Activated CD4-positive, alpha-beta T cell treated with anti-CD3 and anti-CD28 coated beads for 36 hours (primary cell): ENCODE measurements around the gene KIFAP3. TPM values are rescaled to one million over a fixed set of nuclear protein-coding genes. Genes with fewer than 3 reads are reported as not detected.
"Not testable (repeated sequence)": the region's sequence is repeated elsewhere in the genome, so short reads cannot be mapped to it uniquely, and the experiment has no call there.

Source experiments
- ATAC-seq: fragments of 200-7000 bp; cut with Tn5 transposase; one replicate; pipeline ENCODE4 v1.10.0; 2021; ENCODE audit warnings: mild to moderate bottlenecking, moderate library complexity
- CTCF ChIA-PET: fragments of 350-600 bp; sonication (Branson Sonifier 250); formaldehyde crosslinking; loops from one replicate; lab custom pipeline; 2021; ENCODE audit warnings: antibody characterized with exemption; lab: Charles Lee
- POLR2A ChIA-PET: fragments of 350-600 bp; sonication (Branson Sonifier 250); formaldehyde crosslinking; loops from one replicate; lab custom pipeline; 2021; ENCODE audit warnings: antibody characterized with exemption, inconsistent platforms; lab: Charles Lee
- DNase-seq: peaks from one replicate; pipeline ENCODE4 v3.0.0-alpha.2; 2020
- H3K27ac Mint-ChIP-seq: one replicate; pipeline ENCODE4 v1.8.0; 2021; ENCODE audit warnings: mixed read lengths
- H3K27me3 Mint-ChIP-seq: one replicate; pipeline ENCODE4 v1.8.0; 2021; ENCODE audit warnings: mixed read lengths
- H3K36me3 Mint-ChIP-seq: one replicate; pipeline ENCODE4 v1.8.0; 2021; ENCODE audit warnings: low read depth, mixed read lengths
- H3K4me1 Mint-ChIP-seq: one replicate; pipeline ENCODE4 v1.8.0; 2021; ENCODE audit warnings: mixed read lengths
- H3K4me3 Mint-ChIP-seq: one replicate; pipeline ENCODE4 v1.8.0; 2021; ENCODE audit warnings: mild to moderate bottlenecking, moderate library complexity, mixed read lengths
- H3K9me3 Mint-ChIP-seq: one replicate; pipeline ENCODE4 v1.8.0; 2021; ENCODE audit warnings: low read depth, mixed read lengths
- intact Hi-C, 2 experiments: fragments of 100-400 bp; cut with DNase I in 1 of 2; cut with micrococcal nuclease in 1 of 2; formaldehyde crosslinking; loops; one replicate each; pipeline versions ENCODE4 v1.14.2 to v1.15.1; 2022 to 2024; cut with DNase I, micrococcal nuclease
- total RNA-seq, 2 experiments: library from RNA; stranded (reverse); gene quantifications; one replicate each; pipeline ENCODE4 v1.2.3, GENCODE V29; 2021

Gene KIFAP3
- total RNA-seq, 2 experiments from 2014 or later = 10.9 to 11.5 TPM

DNA sequence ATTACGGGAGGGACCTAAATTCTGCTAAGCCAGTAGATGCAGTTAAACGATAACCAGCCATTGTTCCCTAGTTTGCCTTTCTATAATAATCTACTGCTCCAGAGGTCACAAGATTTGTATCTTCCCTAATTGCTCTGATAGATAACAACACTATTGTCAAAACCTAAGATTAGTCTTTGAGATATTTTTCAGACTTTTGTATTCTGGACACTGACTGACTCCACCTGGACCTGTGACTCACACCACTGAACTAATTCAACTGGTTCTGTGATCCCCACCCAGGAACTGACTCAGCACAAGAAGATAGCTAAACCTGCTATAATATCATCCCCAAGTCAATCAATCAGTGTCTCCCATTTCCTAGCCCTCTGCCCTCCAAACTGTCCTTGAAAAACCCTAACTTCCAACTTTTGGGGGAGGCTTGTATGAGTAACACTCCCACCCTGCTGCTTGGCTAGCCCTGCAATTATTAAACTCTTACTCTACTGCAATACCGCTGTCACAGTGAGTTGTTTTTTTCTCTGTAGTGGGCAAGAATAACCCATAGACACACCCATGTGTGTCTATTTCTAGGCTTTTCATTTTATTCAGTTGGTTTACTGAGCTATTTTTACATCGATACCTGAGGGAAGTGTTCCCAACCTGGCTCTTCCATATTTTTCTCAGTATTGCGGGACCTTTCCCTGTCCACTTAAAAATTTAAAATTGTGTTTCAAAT lies 11.2 kb downstream of the KIFAP3 start:
- H3K27me3 Mint-ChIP-seq = no peaks in the 10 kb centered on the region
- ChIA-PET POLR2A (no interaction called here), CTCF (no interaction called here)
- H3K4me3 Mint-ChIP-seq = no peak overlapping the region
- H3K4me1 Mint-ChIP-seq = peaks cover 22% of the 10 kb centered on the region
- peaks cover 6% of the 10 kb centered on the region for H3K9me3 Mint-ChIP-seq
- no peak for DNase-seq
- no peak overlapping the region for H3K27ac Mint-ChIP-seq
- intact Hi-C loops = loop anchor here in 1 of 2 experiments (10.0 kb wide), 1 partner anchor 478 kb away; the partner anchor contains the start of gene F5
- H3K36me3 Mint-ChIP-seq = no peaks in the 10 kb centered on the region
- ATAC-seq = no peak

DNA sequence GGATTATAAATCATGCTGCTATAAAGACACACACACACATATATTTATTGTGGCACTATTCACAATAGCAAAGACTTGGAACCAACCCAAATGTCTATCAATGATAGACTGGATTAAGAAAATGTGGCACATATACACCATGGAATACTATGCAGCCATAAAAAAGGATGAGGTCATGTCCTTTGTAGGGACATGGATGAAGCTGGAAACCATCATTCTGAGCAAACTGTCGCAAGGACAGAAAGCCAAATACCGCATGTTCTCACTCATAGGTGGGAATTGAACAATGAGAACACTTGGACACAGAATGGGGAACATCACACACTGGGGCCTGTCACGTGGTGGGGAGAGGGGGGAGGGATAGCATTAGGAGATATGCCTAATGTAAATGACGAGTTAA lies 12.8 kb downstream of the KIFAP3 start:
- H3K27me3 Mint-ChIP-seq, H3K4me3 Mint-ChIP-seq, H3K36me3 Mint-ChIP-seq, H3K9me3 Mint-ChIP-seq, H3K27ac Mint-ChIP-seq, ATAC-seq, DNase-seq, H3K4me1 Mint-ChIP-seq, POLR2A ChIA-PET: not testable (repeated sequence)
- intact Hi-C loops = loop anchor here in 1 of 2 experiments (10.0 kb wide), 1 partner anchor 477 kb away; the partner anchor contains the start of gene F5
- CTCF ChIA-PET = interaction anchor here (1.0 kb wide), 1 partner anchor 12 kb away, joined by 3 read pairs; no protein-coding TSS in a partner anchor

DNA sequence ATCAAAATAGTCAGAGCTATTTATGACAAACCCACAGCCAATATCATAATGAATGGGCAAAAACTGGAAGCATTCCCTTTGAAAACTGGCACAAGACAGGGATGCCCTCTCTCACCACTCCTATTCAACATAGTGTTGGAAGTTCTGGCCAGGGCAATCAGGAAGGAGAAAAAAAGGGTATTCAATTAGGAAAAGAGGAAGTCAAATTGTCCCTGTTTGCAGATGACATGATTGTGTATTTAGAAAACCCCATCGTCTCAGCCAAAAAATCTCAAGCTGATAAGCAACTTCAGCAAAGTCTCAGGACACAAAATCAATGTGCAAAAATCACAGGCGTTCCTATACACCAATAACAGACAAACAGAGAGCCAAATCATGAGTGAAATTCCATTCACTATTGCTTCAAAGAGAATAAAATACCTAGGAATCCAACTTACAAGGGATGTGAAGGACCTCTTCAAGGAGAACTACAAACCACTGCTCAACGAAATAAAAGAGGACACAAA lies 14.4 kb downstream of the KIFAP3 start:
- H3K27me3 Mint-ChIP-seq, H3K27ac Mint-ChIP-seq, H3K36me3 Mint-ChIP-seq, H3K4me1 Mint-ChIP-seq, ATAC-seq, H3K4me3 Mint-ChIP-seq, POLR2A ChIA-PET, DNase-seq, H3K9me3 Mint-ChIP-seq: not testable (repeated sequence)
- intact Hi-C loops = loop anchor here in 1 of 2 experiments (10.0 kb wide), 1 partner anchor 475 kb away; the partner anchor contains the start of gene F5
- CTCF ChIA-PET = interaction anchor here (1.5 kb wide), 1 partner anchor 10 kb away, joined by 3 read pairs; no protein-coding TSS in a partner anchor

- DNase-seq (no peak), ATAC-seq (no peak)
- intact Hi-C loops = no loop called here
- ChIA-PET POLR2A (no interaction called here), CTCF (interaction anchor here (0.6 to 0.8 kb wide), 3 partner anchors 27 to 617 kb away, joined by 3 to 4 read pairs (median 3); no protein-coding TSS in a partner anchor)
- H3K27me3 Mint-ChIP-seq = no peaks in the 10 kb centered on the region
- peaks cover 45% of the 10 kb centered on the region for H3K36me3 Mint-ChIP-seq
- no peak overlapping the region for H3K27ac Mint-ChIP-seq
- peaks cover 3% of the 10 kb centered on the region for H3K4me1 Mint-ChIP-seq
- no peaks in the 10 kb centered on the region for H3K9me3 Mint-ChIP-seq
- no peak overlapping the region for H3K4me3 Mint-ChIP-seq
Observed at GRCh38 chr1:170049176-170049800, 25.2 kb downstream of the KIFAP3 start.

DNA sequence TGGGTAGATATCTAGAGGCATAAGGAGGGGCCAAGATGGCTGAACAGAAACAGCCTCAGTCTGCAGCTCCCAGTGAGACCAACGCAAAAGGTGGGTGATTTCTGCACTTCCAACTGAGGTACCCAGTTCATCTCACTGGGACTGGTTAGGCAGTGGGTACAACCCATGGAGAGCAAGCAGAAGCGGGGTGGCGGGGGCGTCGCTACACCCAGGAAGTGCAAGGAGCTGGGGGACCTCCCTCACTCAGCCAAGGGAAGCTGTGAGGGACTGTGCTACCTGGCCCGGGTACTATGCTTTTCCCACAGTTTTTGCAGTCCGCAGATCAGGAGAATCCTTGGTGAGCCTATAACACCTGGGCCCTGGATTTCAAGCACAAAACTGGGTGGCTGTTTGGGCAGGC lies 26.0 kb downstream of the KIFAP3 start:
- POLR2A ChIA-PET = no interaction called here
- no peaks in the 10 kb centered on the region for H3K27me3 Mint-ChIP-seq
- no peak overlapping the region for H3K27ac Mint-ChIP-seq
- H3K4me1 Mint-ChIP-seq = peaks cover 3% of the 10 kb centered on the region
- H3K36me3 Mint-ChIP-seq = peaks cover 39% of the 10 kb centered on the region
- intact Hi-C loops = no loop called here
- ATAC-seq = no peak
- CTCF ChIA-PET = interaction anchor here (0.6 to 0.8 kb wide), 2 partner anchors 28 to 164 kb away, joined by 3 to 4 read pairs; no protein-coding TSS in a partner anchor
- no peaks in the 10 kb centered on the region for H3K9me3 Mint-ChIP-seq
- no peak overlapping the region for H3K4me3 Mint-ChIP-seq
- DNase-seq = no peak

- DNase-seq (no peak), ATAC-seq (no peak)
- no peaks in the 10 kb centered on the region for H3K9me3 Mint-ChIP-seq
- no peak overlapping the region for H3K27ac Mint-ChIP-seq
- ChIA-PET POLR2A (no interaction called here), CTCF (interaction anchor here (0.7 kb wide), 1 partner anchor 16 kb away, joined by 3 read pairs; no protein-coding TSS in a partner anchor)
- no peak overlapping the region for H3K4me3 Mint-ChIP-seq
- H3K4me1 Mint-ChIP-seq = no peaks in the 10 kb centered on the region
- no peaks in the 10 kb centered on the region for H3K27me3 Mint-ChIP-seq
- peaks cover 7% of the 10 kb centered on the region for H3K36me3 Mint-ChIP-seq
- intact Hi-C loops = no loop called here
Observed at GRCh38 chr1:170044187-170044586, 30.3 kb downstream of the KIFAP3 start.

DNA sequence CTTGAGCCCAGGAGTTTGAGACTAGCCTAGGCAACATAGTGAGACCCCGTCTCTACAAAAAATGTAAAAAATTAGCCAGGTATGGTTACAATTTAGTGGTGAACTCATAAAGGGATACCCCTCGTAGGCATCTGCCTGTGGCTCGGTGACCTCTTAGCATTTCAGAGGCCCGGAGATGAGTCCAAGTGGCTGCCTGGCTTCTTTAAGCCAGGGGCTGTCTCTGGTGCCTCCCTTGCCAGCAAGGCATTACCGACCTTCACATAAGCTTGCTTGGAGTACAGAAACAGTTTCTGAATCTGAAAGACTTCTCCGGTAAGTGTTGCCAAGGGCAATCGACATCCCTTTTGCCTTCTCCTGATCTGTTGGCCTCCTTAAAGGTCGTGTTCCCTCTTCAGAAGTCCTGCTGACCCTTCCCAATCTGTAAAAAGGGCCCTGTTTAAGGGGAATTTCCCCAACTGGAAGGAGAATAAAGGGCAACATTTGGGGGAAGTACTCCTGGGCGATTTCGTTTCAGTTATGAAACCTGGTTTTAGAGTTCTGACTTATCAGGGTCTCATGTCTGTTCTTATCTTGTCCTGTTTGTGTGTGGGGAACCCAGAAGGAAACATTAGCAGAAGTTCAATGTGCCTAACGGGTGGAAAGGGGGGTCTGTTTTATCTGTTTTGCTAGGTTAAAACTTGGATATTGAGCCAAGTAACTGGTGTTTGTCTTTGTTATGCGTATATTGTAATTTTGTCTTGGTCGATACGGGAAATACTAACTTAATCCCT lies 32.9 kb downstream of the KIFAP3 start:
- POLR2A ChIA-PET = no interaction called here
- DNase-seq = no peak
- Mint-ChIP-seq H3K4me1 (no peaks in the 10 kb centered on the region), H3K27me3 (no peaks in the 10 kb centered on the region), H3K36me3 (peaks cover 12% of the 10 kb centered on the region), H3K27ac (no peak overlapping the region), H3K9me3 (no peaks in the 10 kb centered on the region), H3K4me3 (no peak overlapping the region)
- CTCF ChIA-PET = interaction anchor here (1.1 kb wide), 1 partner anchor 13 kb away, joined by 3 read pairs; no protein-coding TSS in a partner anchor
- intact Hi-C loops = no loop called here
- no peak for ATAC-seq

GRCh38 chr1:170032531-170033280 lies 41.8 kb downstream of the KIFAP3 start:
- no peak for ATAC-seq
- Mint-ChIP-seq H3K36me3 (peaks cover 13% of the 10 kb centered on the region), H3K27me3 (no peaks in the 10 kb centered on the region), H3K4me1 (no peaks in the 10 kb centered on the region), H3K9me3 (peaks cover 6% of the 10 kb centered on the region), H3K27ac (no peak overlapping the region), H3K4me3 (no peak overlapping the region)
- ChIA-PET CTCF (interaction anchor here (0.9 kb wide), 1 partner anchor 76 kb away, joined by 3 read pairs; no protein-coding TSS in a partner anchor), POLR2A (no interaction called here)
- DNase-seq = no peak
- intact Hi-C loops = no loop called here

DNA sequence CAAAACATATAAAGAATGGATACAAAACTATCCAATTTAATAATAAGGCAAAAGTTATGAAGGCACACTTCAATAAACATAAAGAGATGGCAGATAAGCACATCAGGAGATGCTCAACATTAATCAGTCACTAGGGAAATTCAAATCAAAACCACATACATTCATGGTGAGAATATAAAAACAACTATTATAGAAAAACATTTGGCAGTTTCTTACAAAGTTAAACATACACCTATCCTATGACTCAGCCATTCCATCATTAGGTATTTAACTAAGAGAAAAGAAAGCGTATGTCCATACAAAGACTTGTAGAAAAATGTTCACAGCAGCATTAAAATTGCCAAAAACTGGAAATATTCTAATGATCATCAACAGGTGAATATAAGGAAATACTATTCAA lies 44.3 kb downstream of the KIFAP3 start:
- CTCF ChIA-PET = no interaction called here
- POLR2A ChIA-PET = no interaction called here
- Mint-ChIP-seq H3K9me3 (peaks cover 7% of the 10 kb centered on the region), H3K27ac (no peak overlapping the region), H3K4me1 (no peaks in the 10 kb centered on the region), H3K4me3 (no peak overlapping the region), H3K36me3 (peaks cover 24% of the 10 kb centered on the region), H3K27me3 (no peaks in the 10 kb centered on the region)
- ATAC-seq (no peak), DNase-seq (no peak)
- intact Hi-C loops = no loop called here

DNA sequence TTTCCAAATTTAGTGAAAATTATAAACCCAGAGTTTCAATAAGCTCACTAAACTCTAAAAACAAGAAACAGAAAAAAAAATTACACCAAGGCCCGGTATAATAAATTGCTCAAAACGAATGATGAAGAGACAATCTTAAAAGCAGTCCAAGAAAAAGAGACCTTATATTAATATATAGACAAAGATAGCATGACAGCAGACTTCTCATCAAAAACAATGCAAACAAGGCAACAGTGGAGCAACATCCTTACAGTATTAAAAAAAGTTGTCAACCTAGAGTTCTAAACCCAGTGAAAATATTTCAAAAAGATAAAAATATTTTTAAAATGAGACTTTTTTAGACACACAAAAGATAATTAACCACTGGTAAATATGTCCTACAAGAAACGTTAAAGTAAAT lies 46.7 kb downstream of the KIFAP3 start:
- ATAC-seq = no peak
- ChIA-PET CTCF (no interaction called here), POLR2A (no interaction called here)
- DNase-seq = no peak
- Mint-ChIP-seq H3K27me3 (no peaks in the 10 kb centered on the region), H3K27ac (no peak overlapping the region), H3K9me3 (peaks cover 7% of the 10 kb centered on the region), H3K4me3 (no peak overlapping the region), H3K4me1 (no peaks in the 10 kb centered on the region), H3K36me3 (peaks cover 25% of the 10 kb centered on the region)
- intact Hi-C loops = no loop called here
